IPS-NIHi11 (cell line): ENCODE results near the gene CIRBP.

Source experiments
- DNase-seq: peaks from one replicate; pipeline ENCODE4 v3.0.0; 2012; ENCODE audit warnings: mixed read lengths, low spot score

CIRBP gene

GRCh38 chr19:1267477-1268225 lies 1.5 kb upstream of the CIRBP start:
- no peak for DNase-seq

GRCh38 chr19:1268226-1269064 lies 687 bp upstream of the CIRBP start:
- no peak for DNase-seq

- DNase-seq, result peak; percentile 82
Measured at GRCh38 chr19:1269478-1270212, 513 bp downstream of the CIRBP start.

- DNase-seq, result no peak
Measured at GRCh38 chr19:1270213-1270853, 1.2 kb downstream of the CIRBP start.

- no peak for DNase-seq
Measured at GRCh38 chr19:1270854-1271527, 1.9 kb downstream of the CIRBP start.

- no peak for DNase-seq
Measured at GRCh38 chr19:1271528-1272422, 2.6 kb downstream of the CIRBP start.

- no peak for DNase-seq
Measured at GRCh38 chr19:1272423-1273262, 3.5 kb downstream of the CIRBP start.

GRCh38 chr19:1273263-1274041 lies 4.3 kb downstream of the CIRBP start:
- no peak for DNase-seq

- no peak for DNase-seq
Measured at GRCh38 chr19:1274081-1274851, 5.1 kb downstream of the CIRBP start.

- DNase-seq, result no peak
Measured at GRCh38 chr19:1274852-1275259, 5.7 kb downstream of the CIRBP start.

GRCh38 chr19:1275260-1275975 lies 6.3 kb downstream of the CIRBP start, which contains the start of gene FAM174C:
Gene FAM174C, plus strand, starts transcription at chr19:1275530. Its CDS starts 20 bp downstream, at chr19:1275550.
- peak; percentile 91 for DNase-seq

GRCh38 chr19:1275976-1276627 lies 7.0 kb downstream of the CIRBP start:
- no peak for DNase-seq

GRCh38 chr19:1276628-1277022 lies 7.5 kb downstream of the CIRBP start:
- DNase-seq, result no peak

- no peak for DNase-seq
Measured at GRCh38 chr19:1277061-1277460, 7.9 kb downstream of the CIRBP start.

- no peak for DNase-seq
Measured at GRCh38 chr19:1278074-1278473, 8.9 kb downstream of the CIRBP start.
